K562 (cell line): ENCODE measurements around the gene TRPM2. TPM values are rescaled to one million over a fixed set of nuclear protein-coding genes. Genes with fewer than 3 reads are reported as not detected.

Experiments used
- ATF6 ChIP-seq: sonication (generic); formaldehyde crosslinking; IDR thresholded peaks from 2 replicates; pipeline ENCODE4 v1.4.0; 2020; ENCODE audit warnings: mild to moderate bottlenecking, missing genetic modification reagents
- GATAD2B ChIP-seq: fragments of 450-650 bp; IDR thresholded peaks from 2 replicates; pipeline ENCODE4 v1.6.1; 2017; ENCODE audit warnings: mild to moderate bottlenecking, borderline replicate concordance
- MBD2 ChIP-seq: sonication (generic); IDR thresholded peaks from 2 replicates; pipeline ENCODE4 v1.6.1; 2016; ENCODE audit warnings: low read depth, borderline replicate concordance
- MEIS2 ChIP-seq: fragments of 450-650 bp; IDR thresholded peaks from 2 replicates; pipeline ENCODE4 v1.6.1; 2014; ENCODE audit warnings: mild to moderate bottlenecking; ENCODE audit not compliant: partially characterized antibody
- POLR2AphosphoS5 ChIP-seq: IDR thresholded peaks from 2 replicates; pipeline ENCODE4 v1.6.1; 2011; ENCODE audit warnings: mild to moderate bottlenecking, low read depth, low read length, moderate library complexity; ENCODE audit not compliant: control insufficient read depth, insufficient read depth
- SP1 ChIP-seq: sonication (generic); formaldehyde crosslinking; IDR thresholded peaks from 2 replicates; pipeline ENCODE4 v1.8.1; 2022; ENCODE audit warnings: mild to moderate bottlenecking, missing genetic modification reagents
- SRSF9 ChIP-seq: fragments of 200-400 bp; formaldehyde crosslinking; IDR thresholded peaks from 2 replicates; pipeline ENCODE4 v1.6.1; 2017; ENCODE audit warnings: low read depth, low read length, borderline replicate concordance
- TAL1 ChIP-seq: fragments of 450-650 bp; IDR thresholded peaks from 2 replicates; pipeline ENCODE4 v1.6.1; 2016; ENCODE audit warnings: mild to moderate bottlenecking
- ZNF3 ChIP-seq: fragments of 250-450 bp; sonication (Bioruptor Pico); IDR thresholded peaks from 2 replicates; pipeline ENCODE4 v1.5.0; 2021; ENCODE audit warnings: mild to moderate bottlenecking, moderate library complexity
- ZNF41 ChIP-seq: fragments of 250-450 bp; sonication (Bioruptor Pico); conservative IDR thresholded peaks from 2 replicates; pipeline ENCODE4 v1.4.0; 2020; ENCODE audit warnings: mild to moderate bottlenecking
- polyA plus RNA-seq, 8 experiments: library from polyadenylated mRNA; depleted of rRNA in 4 of 8; stranded (reverse) in 5 of 8; unstranded in 3 of 8; fragments of >200 nt; fragmentation: Nextera tagmentation in 2 of 8; fragmentation: Illumina TruSeq in 1 of 8; extraction: Ambion mirVana in 2 of 8; extraction: Trizol in 1 of 8; gene quantifications; 2 replicates each; pipeline versions ENCODE4 v1.2.1 to v1.2.3, GENCODE V29; 2011 to 2014; ENCODE audit warnings: inconsistent platforms in 1 of 8, missing spikeins in 1 of 8
- total RNA-seq, 7 experiments: library from RNA; depleted of rRNA in 6 of 7; stranded (reverse); fragments of >200 nt in 6 of 7; fragmentation: Illumina TruSeq in 2 of 7; extraction: Trizol in 2 of 7; gene quantifications; 2 replicates each; pipeline versions ENCODE4 v1.2.1 to v1.2.3, GENCODE V29; 2011 to 2021; ENCODE audit warnings: low replicate concordance in 1 of 7

TRPM2 gene
- total and polyA plus RNA-seq, 9 of the 15 experiments (the other 6 are each of a cell fraction or from before 2014, with no cell fraction given), result 0.33 to 2.1 (median 0.98) TPM; not detected in 2

- peak; percentile 84; the same call in 1 of the 2 replicates for TF ChIP-seq SP1
- TF ChIP-seq GATAD2B, result no peak
- TF ChIP-seq MEIS2, result no peak
- 0 out of 2 replicates have a peak, but pooled peaks have one; percentile 22 for TF ChIP-seq MBD2
- TF ChIP-seq TAL1, result no peak
- TF ChIP-seq ATF6, result no peak
- no peak for TF ChIP-seq POLR2AphosphoS5
- no peak for TF ChIP-seq SRSF9
- no peak for TF ChIP-seq ZNF41 (CRISPR knock-in tag)
- no peak for TF ChIP-seq ZNF3
These were observed 75.0 kb downstream of the TRPM2 start (continued) for GRCh38 chr21:44428281-44428960.
